ENCODE measurements around the gene KDM6A.

- no peak for TF ChIP-seq CTCF (IDR thresholded peaks at IDR 0.05)
- no peak for TF ChIP-seq POLR2A (IDR thresholded peaks at IDR 0.05)
Measured at GRCh38 chrX:44915361-44915868, 42.4 kb downstream of the KDM6A start.

All from right lobe of liver (tissue), 4 donors.